ENCODE data around the gene C1orf53. TPM values are rescaled to one million over a fixed set of nuclear protein-coding genes. Genes with fewer than 3 reads are reported as not detected.
A peak's percentile ranks its signal among the peaks of the same experiment; 100 is the strongest.

Gene C1orf53
- total RNA-seq, 5 donors from 2014 or later (not counting 1 experiment from before 2014, with no cell fraction given): not detected

DNA sequence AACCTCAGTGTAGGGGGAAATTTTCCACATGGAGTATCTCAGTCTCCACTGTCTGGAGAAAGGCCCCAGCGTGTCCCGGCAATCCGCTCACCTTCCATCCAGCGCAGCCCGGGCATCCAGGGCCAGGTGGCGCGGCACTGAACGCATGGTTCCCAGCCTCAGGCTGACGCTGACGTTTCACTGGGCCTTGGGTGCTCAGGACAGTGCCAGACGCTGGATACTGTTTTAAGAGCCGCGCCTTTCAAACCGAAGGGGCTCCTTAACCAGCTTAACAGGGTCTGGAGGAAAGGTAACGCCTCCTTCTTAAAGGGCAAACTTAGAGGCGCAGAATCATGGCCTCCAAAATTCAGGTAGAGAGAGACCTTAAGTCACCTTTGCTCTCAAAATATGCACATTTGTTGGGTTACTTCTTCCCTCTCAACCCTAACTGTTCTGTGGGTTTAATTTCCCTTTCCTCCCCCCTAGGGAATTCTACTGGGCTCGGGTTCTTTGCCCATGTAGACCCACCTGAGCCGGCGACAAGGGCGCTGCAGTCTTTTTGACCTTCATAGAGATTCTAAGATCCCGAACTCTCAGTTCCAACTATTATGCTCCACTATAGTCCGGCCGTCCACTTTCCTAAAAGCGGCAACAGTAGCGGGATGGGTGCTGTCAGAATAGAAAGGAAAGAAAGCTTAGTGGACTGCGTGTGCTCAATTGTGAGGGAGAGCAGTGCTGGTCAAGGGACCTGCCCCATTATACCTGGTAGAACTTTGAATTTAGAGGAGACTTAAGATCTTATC is 11.3 kb downstream of the C1orf53 start:
- CTCF ChIA-PET: interaction anchor here (0.6 to 1.6 kb wide), 6 partner anchors 10 to 514 kb away, joined by 3 to 8 read pairs (median 3); no protein-coding TSS in a partner anchor
- POLR2A ChIA-PET: interaction anchor here in 1 of 2 donors (0.8 kb wide), 1 partner anchor 559 kb away, joined by 7 read pairs; no protein-coding TSS in a partner anchor
- DNase-seq (no peak), ATAC-seq (replicated peaks in 1 of 4) (no peak)
- H3K27me3 ChIP-seq (replicated peaks in 1 of 2; ENCODE audit: control insufficient read depth in 2 of 2, extremely low read depth in 1 of 2, insufficient read depth in 2 of 2, low read length in 1 of 2): peaks cover 27 to 98% of the 10 kb centered on the region in 2 experiments
- H3K36me3 ChIP-seq (ENCODE audit: control insufficient read depth in 2 of 2, extremely low read depth in 1 of 2, insufficient read depth in 1 of 2, low read length in 1 of 2): no peaks in the 10 kb centered on the region
- no peaks in the 10 kb centered on the region for H3K9me3 Mint-ChIP-seq
- H3K9me3 ChIP-seq: no peaks in the 10 kb centered on the region
- no peak overlapping the region for H3K4me3 ChIP-seq (ENCODE audit: control insufficient read depth in 1 of 2, extremely low read depth in 1 of 2, low read length in 1 of 2)
- peaks cover 82 to 91% (median 86%) of the 10 kb centered on the region in 3 donors for H3K4me1 Mint-ChIP-seq
- peak overlapping the region in 1 of 3 donors; percentile 78 for H3K4me3 Mint-ChIP-seq
- H3K27me3 Mint-ChIP-seq: peaks cover 94 to 97% of the 10 kb centered on the region in 2 donors
- peaks cover 42 to 86% of the 10 kb centered on the region in 2 experiments for H3K4me1 ChIP-seq (ENCODE audit: control insufficient read depth in 1 of 2, extremely low read depth in 1 of 2, insufficient read depth in 2 of 2, low read length in 2 of 2)
- no peak overlapping the region for H3K27ac Mint-ChIP-seq
- WGBS (ENCODE audit: insufficient coverage): 27% methylated on average over 16 of the region's 26 CpGs
- no peak overlapping the region for H3K27ac ChIP-seq (ENCODE audit: low read length)
- H3K36me3 Mint-ChIP-seq: no peaks in the 10 kb centered on the region

DNA sequence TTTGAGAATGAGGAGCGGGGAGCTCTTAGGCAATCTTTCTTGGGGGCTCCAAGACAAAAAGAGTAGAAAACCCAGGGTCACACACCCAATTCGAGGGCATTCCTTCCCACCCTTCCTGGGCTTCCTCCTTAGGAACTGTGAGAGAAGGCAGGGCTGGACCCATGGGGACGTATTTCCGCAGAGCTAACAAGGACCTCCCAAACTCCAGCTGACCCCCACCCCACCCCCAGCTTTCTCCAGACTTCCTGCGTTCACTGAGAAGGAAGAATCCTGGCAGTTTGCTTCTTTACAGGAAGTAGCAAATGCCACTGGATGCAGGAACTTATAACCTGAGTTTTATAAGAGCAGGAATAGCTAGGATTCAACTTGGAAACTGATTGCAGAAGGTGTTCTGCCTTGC is 12.1 kb downstream of the C1orf53 start:
- CTCF ChIA-PET: interaction anchor here (0.6 to 1.6 kb wide), 6 partner anchors 9 to 718 kb away, joined by 3 to 8 read pairs (median 3); no protein-coding TSS in a partner anchor
- Mint-ChIP-seq H3K27me3 (peaks cover 94 to 97% of the 10 kb centered on the region in 2 donors), H3K9me3 (no peaks in the 10 kb centered on the region), H3K4me3 (peak overlapping the region in 1 of 3 donors; percentile 71), H3K4me1 (peaks cover 84 to 91% (median 87%) of the 10 kb centered on the region in 3 donors), H3K36me3 (no peaks in the 10 kb centered on the region), H3K27ac (no peak overlapping the region)
- ATAC-seq (replicated peaks in 1 of 4) (no peak), DNase-seq (no peak)
- Histone ChIP-seq H3K4me3 (ENCODE audit: control insufficient read depth in 1 of 2, extremely low read depth in 1 of 2, low read length in 1 of 2) (no peak overlapping the region), H3K36me3 (ENCODE audit: control insufficient read depth in 2 of 2, extremely low read depth in 1 of 2, insufficient read depth in 1 of 2, low read length in 1 of 2) (no peaks in the 10 kb centered on the region), H3K27ac (ENCODE audit: low read length) (no peak overlapping the region), H3K4me1 (ENCODE audit: control insufficient read depth in 1 of 2, extremely low read depth in 1 of 2, insufficient read depth in 2 of 2, low read length in 2 of 2) (peaks cover 46 to 85% of the 10 kb centered on the region in 2 experiments), H3K27me3 (replicated peaks in 1 of 2; ENCODE audit: control insufficient read depth in 2 of 2, extremely low read depth in 1 of 2, insufficient read depth in 2 of 2, low read length in 1 of 2) (peaks cover 33 to 98% of the 10 kb centered on the region in 2 experiments), H3K9me3 (no peaks in the 10 kb centered on the region)
- 0% methylated on average over 1 of the region's 5 CpGs for WGBS (ENCODE audit: insufficient coverage)
- POLR2A ChIA-PET: interaction anchor here (0.6 to 0.9 kb wide), 3 partner anchors 12 to 260 kb away, joined by 3 to 4 read pairs (median 3); no protein-coding TSS in a partner anchor

GRCh38 chr1:197915260-197915861 is 12.9 kb downstream of the C1orf53 start:
- no peaks in the 10 kb centered on the region for H3K36me3 Mint-ChIP-seq
- peaks cover 47 to 85% of the 10 kb centered on the region in 2 experiments for H3K4me1 ChIP-seq (ENCODE audit: control insufficient read depth in 1 of 2, extremely low read depth in 1 of 2, insufficient read depth in 2 of 2, low read length in 2 of 2)
- H3K27me3 ChIP-seq (replicated peaks in 1 of 2; ENCODE audit: control insufficient read depth in 2 of 2, extremely low read depth in 1 of 2, insufficient read depth in 2 of 2, low read length in 1 of 2): peaks cover 29 to 98% of the 10 kb centered on the region in 2 experiments
- H3K4me3 ChIP-seq (ENCODE audit: control insufficient read depth in 1 of 2, extremely low read depth in 1 of 2, low read length in 1 of 2): peak overlapping the region in 1 of 2 donors; percentile 57
- no peaks in the 10 kb centered on the region for H3K9me3 Mint-ChIP-seq
- no peak overlapping the region for H3K27ac Mint-ChIP-seq
- H3K27me3 Mint-ChIP-seq: peaks cover 95 to 96% of the 10 kb centered on the region in 2 donors
- ChIA-PET CTCF (interaction anchor here (0.7 to 1.6 kb wide), 3 partner anchors 8 to 404 kb away, joined by 3 to 8 read pairs (median 3); no protein-coding TSS in a partner anchor), POLR2A (interaction anchor here (0.6 to 1.0 kb wide), 4 partner anchors 11 to 799 kb away, joined by 3 read pairs; no protein-coding TSS in a partner anchor)
- H3K4me1 Mint-ChIP-seq: peaks cover 84 to 91% (median 87%) of the 10 kb centered on the region in 3 donors
- no peak overlapping the region for H3K27ac ChIP-seq (ENCODE audit: low read length)
- H3K4me3 Mint-ChIP-seq: peak overlapping the region in 1 of 3 donors; percentile 71
- H3K36me3 ChIP-seq (ENCODE audit: control insufficient read depth in 2 of 2, extremely low read depth in 1 of 2, insufficient read depth in 1 of 2, low read length in 1 of 2): no peaks in the 10 kb centered on the region
- H3K9me3 ChIP-seq: no peaks in the 10 kb centered on the region
- DNase-seq (no peak), ATAC-seq (replicated peaks in 1 of 4) (no peak)
- WGBS (ENCODE audit: insufficient coverage): 7% methylated on average over 6 of the region's 7 CpGs

- Histone ChIP-seq H3K27ac (ENCODE audit: low read length) (no peak overlapping the region), H3K36me3 (ENCODE audit: control insufficient read depth in 2 of 2, extremely low read depth in 1 of 2, insufficient read depth in 1 of 2, low read length in 1 of 2) (no peaks in the 10 kb centered on the region), H3K4me1 (ENCODE audit: control insufficient read depth in 1 of 2, extremely low read depth in 1 of 2, insufficient read depth in 2 of 2, low read length in 2 of 2) (peaks cover 44 to 85% of the 10 kb centered on the region in 2 experiments), H3K27me3 (replicated peaks in 1 of 2; ENCODE audit: control insufficient read depth in 2 of 2, extremely low read depth in 1 of 2, insufficient read depth in 2 of 2, low read length in 1 of 2) (peaks cover 26 to 98% of the 10 kb centered on the region in 2 experiments), H3K4me3 (ENCODE audit: control insufficient read depth in 1 of 2, extremely low read depth in 1 of 2, low read length in 1 of 2) (peak overlapping the region in 1 of 2 donors; percentile 57), H3K9me3 (no peaks in the 10 kb centered on the region)
- Mint-ChIP-seq H3K27ac (no peak overlapping the region), H3K4me3 (peak overlapping the region; percentile 17 to 71 (median 49)), H3K4me1 (peaks cover 85 to 92% (median 89%) of the 10 kb centered on the region in 3 donors), H3K9me3 (no peaks in the 10 kb centered on the region), H3K36me3 (no peaks in the 10 kb centered on the region), H3K27me3 (peaks cover 97 to 99% of the 10 kb centered on the region in 2 donors)
- DNase-seq: peak in 1 of 35 experiments; percentile 22
- ChIA-PET CTCF (no interaction called here), POLR2A (interaction anchor here (0.7 to 1.0 kb wide), 3 partner anchors 12 to 798 kb away, joined by 3 read pairs; no protein-coding TSS in a partner anchor)
- 2% methylated on average over 29 of the region's 42 CpGs for WGBS (ENCODE audit: insufficient coverage)
- ATAC-seq (replicated peaks in 1 of 4): no peak
Measured at GRCh38 chr1:197915862-197916499, 13.6 kb downstream of the C1orf53 start.

GRCh38 chr1:197916500-197916983 is 14.1 kb downstream of the C1orf53 start:
- peak overlapping the region in 2 of 3 donors; percentile 17 to 71 for H3K4me3 Mint-ChIP-seq
- ChIA-PET POLR2A (interaction anchor here (0.7 to 1.0 kb wide), 2 partner anchors 12 to 350 kb away, joined by 3 read pairs; no protein-coding TSS in a partner anchor), CTCF (no interaction called here)
- no peaks in the 10 kb centered on the region for H3K36me3 Mint-ChIP-seq
- peaks cover 98 to 99% of the 10 kb centered on the region in 2 donors for H3K27me3 Mint-ChIP-seq
- Histone ChIP-seq H3K27ac (ENCODE audit: low read length) (no peak overlapping the region), H3K9me3 (no peaks in the 10 kb centered on the region), H3K4me3 (ENCODE audit: control insufficient read depth in 1 of 2, extremely low read depth in 1 of 2, low read length in 1 of 2) (peak overlapping the region in 1 of 2 donors; percentile 57), H3K36me3 (ENCODE audit: control insufficient read depth in 2 of 2, extremely low read depth in 1 of 2, insufficient read depth in 1 of 2, low read length in 1 of 2) (no peaks in the 10 kb centered on the region), H3K27me3 (replicated peaks in 1 of 2; ENCODE audit: control insufficient read depth in 2 of 2, extremely low read depth in 1 of 2, insufficient read depth in 2 of 2, low read length in 1 of 2) (peaks cover 30 to 98% of the 10 kb centered on the region in 2 experiments), H3K4me1 (ENCODE audit: control insufficient read depth in 1 of 2, extremely low read depth in 1 of 2, insufficient read depth in 2 of 2, low read length in 2 of 2) (peaks cover 46 to 85% of the 10 kb centered on the region in 2 experiments)
- H3K4me1 Mint-ChIP-seq: peaks cover 85 to 92% (median 89%) of the 10 kb centered on the region in 3 donors
- peak overlapping the region in 1 of 2 donors; percentile 23 for H3K27ac Mint-ChIP-seq
- DNase-seq (no peak), ATAC-seq (replicated peaks in 1 of 4) (no peak)
- WGBS (ENCODE audit: insufficient coverage): 10% methylated on average over 6 of the region's 11 CpGs
- H3K9me3 Mint-ChIP-seq: no peaks in the 10 kb centered on the region

Measured in T-cell (primary cell).